Esophagus muscularis mucosa (tissue), 4 donors: Measurements from ENCODE around the gene NSMCE1.

ENCODE experiments used
- EP300 ChIP-seq: sonication (generic); formaldehyde crosslinking; IDR thresholded peaks from one replicate; pipeline ENCODE4 v1.6.1; 2017; ENCODE audit warnings: antibody characterized with exemption
- POLR2A ChIP-seq: fragments of 450-650 bp; IDR thresholded peaks from one replicate; pipeline ENCODE4 v1.6.1; 2017; ENCODE audit warnings: antibody characterized with exemption, moderate library complexity, mild to moderate bottlenecking, low read depth
- POLR2AphosphoS5 ChIP-seq, 2 donors: sonication (generic); formaldehyde crosslinking; IDR thresholded peaks; one replicate each; pipeline ENCODE4 v1.6.1; 2017; ENCODE audit warnings: antibody characterized with exemption in 2 of 2
- TF ChIP-seq, protein P1 (sequence below), 3 experiments: fragments of 200-600 bp in 2 of 3; fragments of 450-650 bp in 1 of 3; sonication (generic) in 2 of 3; IDR thresholded peaks; one replicate each; pipeline ENCODE4 v1.5.1; 2017 to 2019; ENCODE audit warnings: antibody characterized with exemption in 3 of 3, mild to moderate bottlenecking in 2 of 3, moderate library complexity in 1 of 3

DNA sequence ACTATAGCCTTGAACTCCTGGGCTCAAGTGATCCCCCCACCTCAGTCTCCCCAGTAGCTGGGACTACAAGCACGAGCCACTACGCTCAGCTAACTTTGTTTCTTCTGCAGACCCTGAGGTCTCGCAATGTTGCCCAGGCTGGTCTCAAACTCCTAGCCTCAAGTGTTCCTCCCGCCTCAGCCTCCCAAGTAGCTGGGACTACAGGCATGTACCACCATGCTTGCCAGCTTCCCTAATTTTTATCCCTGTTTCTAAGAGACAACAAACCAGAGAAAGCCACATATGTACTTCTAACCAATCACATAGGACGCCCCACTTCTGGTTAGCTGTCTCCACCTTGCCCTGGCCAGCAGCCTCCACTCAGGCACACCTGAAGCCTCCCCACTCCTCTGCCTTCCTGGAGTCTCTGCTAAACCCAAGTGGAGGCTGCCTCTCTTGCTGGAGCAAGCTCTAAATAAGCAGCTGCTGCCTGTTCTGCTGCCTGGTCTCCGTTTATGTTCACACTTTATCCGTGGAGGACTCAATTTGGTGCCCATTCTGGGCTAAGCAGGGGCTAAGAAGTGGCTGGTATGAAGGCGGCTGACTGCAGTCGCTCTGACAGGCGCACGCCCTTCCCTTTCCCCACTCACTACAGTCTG is 24.7 kb downstream of the NSMCE1 start:
- TF ChIP-seq, protein P1, sequence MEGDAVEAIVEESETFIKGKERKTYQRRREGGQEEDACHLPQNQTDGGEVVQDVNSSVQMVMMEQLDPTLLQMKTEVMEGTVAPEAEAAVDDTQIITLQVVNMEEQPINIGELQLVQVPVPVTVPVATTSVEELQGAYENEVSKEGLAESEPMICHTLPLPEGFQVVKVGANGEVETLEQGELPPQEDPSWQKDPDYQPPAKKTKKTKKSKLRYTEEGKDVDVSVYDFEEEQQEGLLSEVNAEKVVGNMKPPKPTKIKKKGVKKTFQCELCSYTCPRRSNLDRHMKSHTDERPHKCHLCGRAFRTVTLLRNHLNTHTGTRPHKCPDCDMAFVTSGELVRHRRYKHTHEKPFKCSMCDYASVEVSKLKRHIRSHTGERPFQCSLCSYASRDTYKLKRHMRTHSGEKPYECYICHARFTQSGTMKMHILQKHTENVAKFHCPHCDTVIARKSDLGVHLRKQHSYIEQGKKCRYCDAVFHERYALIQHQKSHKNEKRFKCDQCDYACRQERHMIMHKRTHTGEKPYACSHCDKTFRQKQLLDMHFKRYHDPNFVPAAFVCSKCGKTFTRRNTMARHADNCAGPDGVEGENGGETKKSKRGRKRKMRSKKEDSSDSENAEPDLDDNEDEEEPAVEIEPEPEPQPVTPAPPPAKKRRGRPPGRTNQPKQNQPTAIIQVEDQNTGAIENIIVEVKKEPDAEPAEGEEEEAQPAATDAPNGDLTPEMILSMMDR (IDR thresholded peaks at IDR 0.05): no peak
- TF ChIP-seq POLR2A (no peak), POLR2AphosphoS5 (IDR thresholded peaks at IDR 0.05) (no peak), EP300 (no peak)
